ENCODE data around the gene IL2RG.

DNA sequence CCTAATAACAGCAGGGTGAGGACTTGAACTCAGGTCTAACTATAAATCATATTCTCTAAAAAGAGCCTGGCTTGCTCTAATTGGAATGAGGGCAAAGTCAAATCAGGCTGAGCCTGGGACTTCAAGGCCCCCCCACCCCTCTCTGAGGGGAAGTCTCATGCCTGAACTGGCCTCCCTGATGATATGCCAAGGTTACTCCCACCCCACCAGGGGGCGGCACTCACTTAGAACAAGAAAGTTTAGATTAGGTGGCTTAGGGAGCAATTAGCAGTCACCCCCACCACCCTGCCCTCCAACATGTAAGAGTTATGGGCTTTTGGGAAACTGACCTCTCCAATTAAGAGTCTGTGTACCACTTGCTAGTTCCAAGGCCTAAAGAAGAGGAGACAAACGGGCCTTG, 13.1 kb downstream of the IL2RG start:
- no peak for TF ChIP-seq GATA3 (IDR thresholded peaks at IDR 0.05; ENCODE audit: low read depth, low read length)
- no peak for TF ChIP-seq GATA2 (IDR thresholded peaks at IDR 0.05; ENCODE audit: low read depth, low read length)

Data from SH-SY5Y (cell line).